BJ (cell line): ENCODE results near the gene GFY. TPM values are rescaled to one million over a fixed set of nuclear protein-coding genes. Genes with fewer than 3 reads are reported as not detected.

Experiments used
- CTCF ChIA-PET: fragments of 350-600 bp; formaldehyde crosslinking; extraction: SDS; loops from one replicate; lab custom pipeline; 2021; ENCODE audit warnings: antibody characterized with exemption, inconsistent platforms; lab: Yijun Ruan, JAX
- POLR2A ChIA-PET: fragments of 300-600 bp; sonication (Branson Sonifier 250); formaldehyde crosslinking; extraction: SDS; loops from one replicate; lab custom pipeline; 2021; ENCODE audit warnings: antibody characterized with exemption; lab: Charles Lee
- DNase-seq: peaks from one replicate; pipeline ENCODE4 v3.0.0-alpha.2; 2011; ENCODE audit warnings: low read depth
- H3K27me3 ChIP-seq: 2 replicates; pipeline ENCODE4 v1.6.0; 2011; ENCODE audit warnings: low read length; ENCODE audit not compliant: control insufficient read depth, insufficient read depth
- H3K36me3 ChIP-seq: 2 replicates; pipeline ENCODE4 v1.5.1; 2011; ENCODE audit warnings: low read length; ENCODE audit not compliant: control insufficient read depth, insufficient read depth
- H3K4me3 ChIP-seq: 2 replicates; pipeline ENCODE4 v1.5.1; 2011; ENCODE audit warnings: low read depth, mild to moderate bottlenecking, control low read depth, low read length
- CTCF ChIP-seq: IDR thresholded peaks from 2 replicates; pipeline ENCODE4 v1.5.1; 2011; ENCODE audit warnings: low read depth, mild to moderate bottlenecking, control low read depth, inconsistent platforms, low read length, moderate library complexity; ENCODE audit not compliant: insufficient read depth
- polyA plus RNA-seq: library from polyadenylated mRNA; depleted of rRNA; stranded (reverse); fragments of >200 nt; gene quantifications from 2 replicates; pipeline ENCODE4 v1.2.3, GENCODE V29; 2011

GFY gene
- polyA plus RNA-seq, 1 experiment: not detected

- ChIA-PET CTCF (no interaction called here), POLR2A (interaction anchor here (0.6 kb wide), 1 partner anchor 32 kb away, joined by 3 read pairs; no protein-coding TSS in a partner anchor)
- DNase-seq: no peak
- Histone ChIP-seq H3K27me3 (peaks cover 11% of the 10 kb centered on the region), H3K36me3 (no peaks in the 10 kb centered on the region), H3K4me3 (no peak overlapping the region)
- TF ChIP-seq CTCF: no peak
These were observed 27.1 kb upstream of the GFY start for GRCh38 chr19:49398001-49398615.

- CTCF ChIA-PET: no interaction called here
- peaks cover 9% of the 10 kb centered on the region for H3K27me3 ChIP-seq
These were observed 26.3 kb upstream of the GFY start for GRCh38 chr19:49398931-49399330.

GRCh38 chr19:49400029-49400428 is 25.2 kb upstream of the GFY start:
- no peak for DNase-seq
- TF ChIP-seq CTCF: no peak
- POLR2A ChIA-PET: no interaction called here
- no peak overlapping the region for H3K4me3 ChIP-seq
- H3K36me3 ChIP-seq: no peaks in the 10 kb centered on the region
- H3K27me3 ChIP-seq: peaks cover 8% of the 10 kb centered on the region
- CTCF ChIA-PET: no interaction called here

More at GRCh38 chr19:49398931-49399330, 26.3 kb upstream of the GFY start:
- no peak for DNase-seq
- H3K36me3 ChIP-seq: no peaks in the 10 kb centered on the region
- TF ChIP-seq CTCF: no peak
- H3K4me3 ChIP-seq: no peak overlapping the region
- POLR2A ChIA-PET: no interaction called here

GRCh38 chr19:49403404-49404187 is 21.6 kb upstream of the GFY start:
- DNase-seq: no peak
- TF ChIP-seq CTCF: no peak
- POLR2A ChIA-PET: no interaction called here
- H3K4me3 ChIP-seq: no peak overlapping the region
- CTCF ChIA-PET: interaction anchor here (0.8 to 1.1 kb wide), 5 partner anchors 12 to 47 kb away, joined by 3 to 4 read pairs (median 3); partner anchors contain the start of gene PIH1D1
- no peaks in the 10 kb centered on the region for H3K36me3 ChIP-seq
- H3K27me3 ChIP-seq: peaks cover 4% of the 10 kb centered on the region

GRCh38 chr19:49407079-49407478 is 18.1 kb upstream of the GFY start:
- CTCF ChIA-PET: no interaction called here
- peaks cover 1% of the 10 kb centered on the region; the same call in 1 of the 2 replicates for H3K27me3 ChIP-seq
- no peak overlapping the region for H3K4me3 ChIP-seq
- DNase-seq: no peak
- POLR2A ChIA-PET: no interaction called here
- H3K36me3 ChIP-seq: no peaks in the 10 kb centered on the region
- TF ChIP-seq CTCF: no peak
